Esophagus muscularis mucosa (tissue), 4 donors: ENCODE measurements around the gene KRTAP29-1. TPM values are rescaled to one million over a fixed set of nuclear protein-coding genes. Genes with fewer than 3 reads are reported as not detected.

ENCODE experiments used
- DNase-seq: peaks from one replicate; pipeline ENCODE4 v3.0.0-alpha.2; 2017; ENCODE audit errors: extremely low spot score
- H3K27ac ChIP-seq, 4 donors: fragments of 200-600 bp; sonication (generic); replicated peaks in 1 of 4; 1 replicate in 3 of 4; 2 replicates in 1 of 4; pipeline ENCODE4 v1.5.1; 2016 to 2019; ENCODE audit warnings: mild to moderate bottlenecking in 1 of 4
- H3K27me3 ChIP-seq, 4 donors: fragments of 200-600 bp; sonication (generic); one replicate each; pipeline versions ENCODE4 v1.5.1 to v1.6.0; 2016 to 2019
- H3K36me3 ChIP-seq, 4 donors: fragments of 200-600 bp; sonication (generic); one replicate each; pipeline ENCODE4 v1.5.1; 2016 to 2019
- H3K4me1 ChIP-seq, 4 donors: fragments of 200-600 bp; sonication (generic); one replicate each; pipeline ENCODE4 v1.5.1; 2016 to 2019
- H3K4me3 ChIP-seq, 4 donors: fragments of 200-600 bp; sonication (generic); 1 replicate in 2 of 4; 2 replicates in 2 of 4; pipeline ENCODE4 v1.5.1; 2016 to 2019; ENCODE audit warnings: mild to moderate bottlenecking in 4 of 4, moderate library complexity in 1 of 4
- H3K9me3 ChIP-seq, 4 donors: fragments of 200-600 bp; sonication (generic); 1 replicate in 3 of 4; 2 replicates in 1 of 4; pipeline ENCODE4 v1.5.1; 2016 to 2019
- EP300 ChIP-seq: sonication (generic); formaldehyde crosslinking; IDR thresholded peaks from one replicate; pipeline ENCODE4 v1.6.1; 2017; ENCODE audit warnings: antibody characterized with exemption
- POLR2A ChIP-seq: fragments of 450-650 bp; IDR thresholded peaks from one replicate; pipeline ENCODE4 v1.6.1; 2017; ENCODE audit warnings: antibody characterized with exemption, moderate library complexity, mild to moderate bottlenecking, low read depth
- POLR2AphosphoS5 ChIP-seq, 2 donors: sonication (generic); formaldehyde crosslinking; IDR thresholded peaks; one replicate each; pipeline ENCODE4 v1.6.1; 2017; ENCODE audit warnings: antibody characterized with exemption in 2 of 2
- WGBS: methylation state at CpG from one replicate; pipeline ENCODE4 v1.1.5; 2018; 5-methylcytosine and 5-hydroxymethylcytosine counted together
- intact Hi-C: fragments of 100-400 bp; cut with DNase I; formaldehyde crosslinking; loops from one replicate; pipeline ENCODE4 v1.15.1; 2023
- total RNA-seq, 4 donors: library from RNA; depleted of rRNA; stranded (reverse); fragments of >200 nt; gene quantifications; one replicate each; pipeline versions ENCODE4 v1.1.0 to v1.2.1, GENCODE V29; 2016
- TF ChIP-seq, protein P1 (sequence below), 3 experiments: fragments of 200-600 bp in 2 of 3; fragments of 450-650 bp in 1 of 3; sonication (generic) in 2 of 3; IDR thresholded peaks; one replicate each; pipeline ENCODE4 v1.5.1; 2017 to 2019; ENCODE audit warnings: antibody characterized with exemption in 3 of 3, mild to moderate bottlenecking in 2 of 3, moderate library complexity in 1 of 3

Gene KRTAP29-1
- total RNA-seq, 4 donors from 2014 or later: not detected

DNA sequence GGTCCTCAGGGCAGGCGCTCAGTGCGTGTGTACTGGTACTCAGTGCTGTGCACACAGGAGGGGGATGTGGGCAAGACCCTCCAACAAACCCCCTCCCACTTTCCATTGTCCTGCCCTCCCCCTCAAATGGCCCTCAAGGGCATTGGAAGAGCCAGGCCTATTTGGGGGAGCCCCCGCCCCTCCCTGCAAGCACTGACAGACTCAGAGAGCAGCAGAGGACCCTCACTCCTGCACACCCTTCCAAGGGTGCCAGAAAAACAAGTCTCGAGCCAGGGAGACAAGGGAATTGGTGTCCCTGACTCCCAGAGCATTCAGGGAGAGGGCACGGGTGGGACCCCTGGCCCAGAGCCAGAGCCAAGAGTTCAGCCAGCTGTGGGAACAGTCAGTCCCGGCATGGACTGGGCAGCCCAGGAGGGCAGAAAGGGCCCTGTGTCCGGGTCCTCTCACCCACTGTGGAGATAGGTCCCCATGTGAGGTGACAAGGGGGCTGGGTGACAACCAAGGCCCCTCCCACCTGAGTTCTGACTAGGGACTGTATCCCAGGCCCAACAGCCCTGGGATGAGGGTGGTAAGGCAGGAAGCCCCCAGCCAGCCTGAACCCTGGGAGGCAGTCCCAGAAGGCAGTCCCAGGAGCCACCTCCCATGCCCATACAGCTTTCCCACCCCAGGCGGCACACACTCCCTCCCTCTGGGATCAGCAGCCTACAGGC is 24.9 kb upstream of the KRTAP29-1 start:
- TF ChIP-seq EP300: no peak
- no peak for TF ChIP-seq POLR2AphosphoS5 (IDR thresholded peaks at IDR 0.05)
- TF ChIP-seq POLR2A: no peak
- TF ChIP-seq, protein P1, sequence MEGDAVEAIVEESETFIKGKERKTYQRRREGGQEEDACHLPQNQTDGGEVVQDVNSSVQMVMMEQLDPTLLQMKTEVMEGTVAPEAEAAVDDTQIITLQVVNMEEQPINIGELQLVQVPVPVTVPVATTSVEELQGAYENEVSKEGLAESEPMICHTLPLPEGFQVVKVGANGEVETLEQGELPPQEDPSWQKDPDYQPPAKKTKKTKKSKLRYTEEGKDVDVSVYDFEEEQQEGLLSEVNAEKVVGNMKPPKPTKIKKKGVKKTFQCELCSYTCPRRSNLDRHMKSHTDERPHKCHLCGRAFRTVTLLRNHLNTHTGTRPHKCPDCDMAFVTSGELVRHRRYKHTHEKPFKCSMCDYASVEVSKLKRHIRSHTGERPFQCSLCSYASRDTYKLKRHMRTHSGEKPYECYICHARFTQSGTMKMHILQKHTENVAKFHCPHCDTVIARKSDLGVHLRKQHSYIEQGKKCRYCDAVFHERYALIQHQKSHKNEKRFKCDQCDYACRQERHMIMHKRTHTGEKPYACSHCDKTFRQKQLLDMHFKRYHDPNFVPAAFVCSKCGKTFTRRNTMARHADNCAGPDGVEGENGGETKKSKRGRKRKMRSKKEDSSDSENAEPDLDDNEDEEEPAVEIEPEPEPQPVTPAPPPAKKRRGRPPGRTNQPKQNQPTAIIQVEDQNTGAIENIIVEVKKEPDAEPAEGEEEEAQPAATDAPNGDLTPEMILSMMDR (IDR thresholded peaks at IDR 0.05): no peak
- 97% methylated on average over 6 of the region's 8 CpGs for WGBS
- Histone ChIP-seq H3K9me3 (no peaks in the 10 kb centered on the region), H3K27ac (no peak overlapping the region), H3K36me3 (no peaks in the 10 kb centered on the region), H3K27me3 (no peaks in the 10 kb centered on the region), H3K4me1 (no peaks in the 10 kb centered on the region), H3K4me3 (no peak overlapping the region)
- intact Hi-C loops: no loop called here
- no peak for DNase-seq

DNA sequence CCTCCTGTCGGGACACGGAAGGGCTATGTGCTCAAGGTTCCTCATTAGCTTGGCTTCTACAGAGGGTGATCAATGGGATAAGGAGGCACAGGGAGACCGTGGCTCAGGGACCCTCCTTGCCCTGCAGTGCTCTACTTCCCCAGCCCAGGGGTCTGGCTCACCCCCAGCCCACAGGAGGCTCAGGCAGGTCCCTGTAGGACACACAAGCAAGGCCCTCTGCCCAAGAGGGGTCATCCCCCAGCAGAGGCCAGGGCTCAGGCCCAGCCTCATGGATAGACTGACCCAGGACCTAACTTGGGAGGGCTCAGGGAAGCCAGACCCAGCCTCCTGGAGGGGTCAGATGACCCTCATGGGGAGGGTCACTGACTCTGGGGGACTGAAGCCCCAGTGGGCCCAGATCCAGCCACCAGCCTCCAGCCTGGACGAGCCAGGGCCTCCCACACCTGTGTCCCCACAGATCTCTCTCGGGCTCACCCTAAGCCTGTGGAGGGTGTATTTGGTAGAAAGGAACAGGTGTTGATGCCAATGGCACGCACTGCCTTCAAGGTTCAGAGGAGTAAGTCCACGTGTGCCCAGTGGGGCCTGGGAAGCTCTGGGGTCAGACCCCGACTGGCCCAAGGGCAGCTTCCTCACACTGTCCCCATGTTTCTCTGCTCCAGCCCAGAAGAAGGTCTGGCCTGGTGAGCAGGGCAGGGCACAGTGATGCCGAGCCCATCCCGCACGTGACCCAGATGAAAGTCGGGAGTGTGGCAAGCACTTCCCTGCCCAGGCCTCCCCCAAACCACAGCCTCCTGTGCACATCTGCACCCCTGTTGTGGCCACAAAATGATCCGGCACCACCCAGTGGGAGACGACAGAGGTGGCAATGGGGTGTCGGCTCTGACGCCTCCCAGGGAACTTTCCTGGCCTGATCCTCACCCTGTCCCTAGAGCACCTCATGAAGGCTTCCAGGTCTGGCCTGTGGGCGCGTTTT is 23.8 kb upstream of the KRTAP29-1 start:
- no peaks in the 10 kb centered on the region for H3K4me1 ChIP-seq
- intact Hi-C loops: no loop called here
- H3K9me3 ChIP-seq: no peaks in the 10 kb centered on the region
- H3K27ac ChIP-seq: no peak overlapping the region
- TF ChIP-seq POLR2A (no peak), POLR2AphosphoS5 (IDR thresholded peaks at IDR 0.05) (no peak), EP300 (no peak)
- TF ChIP-seq, protein P1 (IDR thresholded peaks at IDR 0.05): no peak
- 91% methylated on average over 14 of the region's 18 CpGs for WGBS
- H3K36me3 ChIP-seq: no peaks in the 10 kb centered on the region
- no peak for DNase-seq
- no peaks in the 10 kb centered on the region for H3K27me3 ChIP-seq
- no peak overlapping the region for H3K4me3 ChIP-seq

DNA sequence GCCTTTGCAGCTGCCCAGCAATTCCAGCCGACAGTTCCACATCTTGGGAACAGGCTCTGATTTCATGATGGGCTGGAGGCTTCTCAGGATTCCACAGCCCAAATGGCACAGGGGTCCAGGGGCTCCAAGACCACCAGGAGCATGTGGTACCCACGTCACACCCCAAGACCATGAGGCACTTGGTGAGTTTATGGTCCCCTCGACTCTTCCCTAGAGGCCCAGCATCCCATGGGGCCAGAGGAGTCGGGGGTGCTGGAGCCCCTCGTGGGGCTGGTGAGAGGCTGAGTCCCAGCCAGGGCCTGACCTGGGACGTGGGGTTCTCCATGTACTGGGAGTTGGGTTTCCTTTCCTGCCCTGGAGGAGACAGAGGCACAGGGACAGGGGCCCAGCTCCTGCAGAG is 23.0 kb upstream of the KRTAP29-1 start:
- TF ChIP-seq, protein P1 (IDR thresholded peaks at IDR 0.05): no peak
- no peak for TF ChIP-seq POLR2A
- no peak for TF ChIP-seq EP300
- no peak for TF ChIP-seq POLR2AphosphoS5 (IDR thresholded peaks at IDR 0.05)
- no peak for DNase-seq
- Histone ChIP-seq H3K9me3 (no peaks in the 10 kb centered on the region), H3K27ac (no peak overlapping the region), H3K36me3 (no peaks in the 10 kb centered on the region), H3K4me1 (no peaks in the 10 kb centered on the region), H3K27me3 (no peaks in the 10 kb centered on the region), H3K4me3 (no peak overlapping the region)
- 100% methylated on average over 1 of the region's 6 CpGs for WGBS
- intact Hi-C loops: no loop called here

DNA sequence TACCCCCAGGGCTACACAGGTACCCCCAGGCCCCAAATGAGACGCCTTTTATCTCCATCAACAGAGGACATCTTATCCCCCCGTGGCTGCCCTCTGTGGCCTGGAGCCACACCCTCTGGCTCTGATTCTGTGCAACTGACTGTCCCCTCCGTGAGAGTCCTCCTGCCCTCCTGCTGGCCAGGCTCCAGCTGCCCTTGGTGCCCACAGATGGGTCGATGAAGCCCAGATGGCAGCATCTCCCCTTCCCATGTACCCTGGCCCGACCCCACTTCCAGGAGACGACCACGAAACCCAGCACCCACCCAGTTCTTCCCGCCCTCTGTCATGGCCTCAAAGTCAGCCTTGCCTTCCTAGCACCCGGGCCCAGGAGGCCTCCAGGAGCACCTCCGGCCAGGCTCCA is 22.5 kb upstream of the KRTAP29-1 start:
- no peaks in the 10 kb centered on the region for H3K27me3 ChIP-seq
- intact Hi-C loops: no loop called here
- 89% methylated on average over 3 of the region's 10 CpGs for WGBS
- peaks cover 0 to 4% (median 0%) of the 10 kb centered on the region in 4 donors for H3K9me3 ChIP-seq
- TF ChIP-seq POLR2A (no peak), EP300 (no peak), POLR2AphosphoS5 (IDR thresholded peaks at IDR 0.05) (no peak)
- TF ChIP-seq, protein P1 (IDR thresholded peaks at IDR 0.05): no peak
- H3K36me3 ChIP-seq: no peaks in the 10 kb centered on the region
- DNase-seq: no peak
- no peak overlapping the region for H3K27ac ChIP-seq
- H3K4me1 ChIP-seq: no peaks in the 10 kb centered on the region
- no peak overlapping the region for H3K4me3 ChIP-seq
